Ovary (tissue), 9 donors: ENCODE measurements around the gene VDAC2. TPM values are rescaled to one million over a fixed set of nuclear protein-coding genes. Genes with fewer than 3 reads are reported as not detected.

Experiments
- DNase-seq, 5 donors: peaks; one replicate each; pipeline ENCODE4 v3.0.0-alpha.2; 2019 to 2020
- H3K27ac ChIP-seq, 2 donors: fragments of 200-600 bp; one replicate each; pipeline versions ENCODE4 v1.5.1 to v1.8.0; 2019 to 2022
- H3K27me3 ChIP-seq: fragments of 200-600 bp; one replicate; pipeline ENCODE4 v1.8.0; 2022
- H3K36me3 ChIP-seq: fragments of 200-600 bp; sonication (generic); one replicate; pipeline ENCODE4 v1.5.1; 2019
- H3K4me1 ChIP-seq: one replicate; pipeline ENCODE4 v1.8.1; 2013; ENCODE audit warnings: mild to moderate bottlenecking, moderate library complexity; ENCODE audit not compliant: insufficient read depth
- H3K4me3 ChIP-seq: fragments of 200-600 bp; sonication (generic); one replicate; pipeline ENCODE4 v1.5.1; 2017
- H3K9me3 ChIP-seq, 2 donors: fragments of 200-600 bp in 1 of 2; sonication (generic) in 1 of 2; one replicate each; pipeline versions ENCODE4 v1.5.1 to v1.8.1; 2013 to 2019; ENCODE audit warnings: mild to moderate bottlenecking in 1 of 2, moderate library complexity in 1 of 2
- CTCF ChIP-seq, 3 donors: fragments of 450-650 bp in 2 of 3; fragments of 200-600 bp in 1 of 3; IDR thresholded peaks; one replicate each; pipeline versions ENCODE4 v1.5.1 to v1.8.0; 2016 to 2022; ENCODE audit warnings: antibody characterized with exemption in 3 of 3, mild to moderate bottlenecking in 1 of 3
- EP300 ChIP-seq: sonication (generic); formaldehyde crosslinking; IDR thresholded peaks from one replicate; pipeline ENCODE4 v1.6.1; 2017; ENCODE audit warnings: antibody characterized with exemption
- POLR2A ChIP-seq: fragments of 450-650 bp; IDR thresholded peaks from one replicate; pipeline ENCODE4 v1.6.1; 2017; ENCODE audit warnings: antibody characterized with exemption, mild to moderate bottlenecking, moderate library complexity
- WGBS, 3 donors: extraction: QIAGEN DNeasy Blood & Tissue Kit in 1 of 3; methylation state at CpG; one replicate each; pipeline versions ENCODE4 v1.1.5 to v1.1.7; 2013 to 2017; 5-methylcytosine and 5-hydroxymethylcytosine counted together
- intact Hi-C, 4 donors: fragments of 100-400 bp; cut with DNase I; formaldehyde crosslinking; loops; one replicate each; pipeline versions ENCODE4 v1.11.0 to v1.15.1; 2022 to 2023
- polyA plus RNA-seq, 2 donors: library from polyadenylated mRNA; stranded (reverse); fragments of 200-250 nt in 1 of 2; fragments of 350-450 nt in 1 of 2; fragmentation: Illumina TruSeq in 1 of 2; extraction: RNeasy Lipid Tissue Mini Kit (QIAGEN cat#74804) in 1 of 2; gene quantifications; one replicate each; pipeline ENCODE4 v1.2.3, GENCODE V29; 2013 to 2014
- total RNA-seq, 7 donors: library from RNA; depleted of rRNA in 2 of 7; stranded (reverse); fragments of >200 nt in 2 of 7; fragmentation: NEBNext Ultra II Directional in 3 of 7; extraction: Animal tissue kit (Norgen Biotek cat#: 25700) in 3 of 7; gene quantifications; one replicate each; pipeline versions ENCODE4 v1.1.0 to v1.2.4, GENCODE V29; 2016 to 2023
- donor health status: DM: no; HTN: no; CAD: no; lungs with moderate emphysema.
- donor health status: DM: no; HTN: no; CAD: no.
- donor health status: Bipolar disorder and iron deficiency.
- donor health status: DM: yes; HTN: yes; CAD: no.
- donor health status: DM: no; HTN: no; CAD: no.
- donor health status: DM: yes; HTN: yes; CAD: no.

VDAC2 gene
- total and polyA plus RNA-seq, 9 donors, result 106 to 252 (median 141) TPM

GRCh38 chr10:75245354-75246250 lies 35.0 kb downstream of the VDAC2 start:
- WGBS, 3 donors, result 75 to 81% (median 80%) methylated on average over 10 of the region's 10 CpGs
- TF ChIP-seq POLR2A (no peak), EP300 (no peak), CTCF (IDR thresholded peaks at IDR 0.05) (no peak)
- no peak overlapping the region for H3K27ac ChIP-seq
- H3K36me3 ChIP-seq, result no peaks in the 10 kb centered on the region
- no peak overlapping the region for H3K4me3 ChIP-seq
- no peaks in the 10 kb centered on the region for H3K4me1 ChIP-seq
- no peaks in the 10 kb centered on the region for H3K27me3 ChIP-seq
- intact Hi-C loops, result loop anchor here in 1 of 4 donors (10.0 kb wide), 1 partner anchor 511 kb away; no protein-coding TSS in a partner anchor
- DNase-seq, result no peak
- no peaks in the 10 kb centered on the region for H3K9me3 ChIP-seq

GRCh38 chr10:75246506-75246905 lies 35.9 kb downstream of the VDAC2 start:
- no peaks in the 10 kb centered on the region for H3K9me3 ChIP-seq
- DNase-seq, result no peak
- H3K36me3 ChIP-seq, result no peaks in the 10 kb centered on the region
- 83 to 88% (median 88%) methylated on average over 6 of the region's 6 CpGs for WGBS, 3 donors
- no peak overlapping the region for H3K4me3 ChIP-seq
- intact Hi-C loops, result loop anchor here in 1 of 4 donors (10.0 kb wide), 1 partner anchor 512 kb away; no protein-coding TSS in a partner anchor
- TF ChIP-seq CTCF (IDR thresholded peaks at IDR 0.05), result no peak
- TF ChIP-seq POLR2A, result no peak
- no peak for TF ChIP-seq EP300
- H3K4me1 ChIP-seq, result no peaks in the 10 kb centered on the region
- no peaks in the 10 kb centered on the region for H3K27me3 ChIP-seq
- no peak overlapping the region for H3K27ac ChIP-seq

- no peaks in the 10 kb centered on the region for H3K27me3 ChIP-seq
- intact Hi-C loops, result loop anchor here in 1 of 4 donors (10.0 kb wide), 1 partner anchor 513 kb away; no protein-coding TSS in a partner anchor
- WGBS, 3 donors, result 85 to 96% (median 87%) methylated on average over 5 of the region's 5 CpGs
Measured at GRCh38 chr10:75247797-75248196, 37.2 kb downstream of the VDAC2 start.

GRCh38 chr10:75250934-75251333 lies 40.3 kb downstream of the VDAC2 start:
- Histone ChIP-seq H3K27me3 (no peaks in the 10 kb centered on the region), H3K4me3 (no peak overlapping the region), H3K27ac (no peak overlapping the region), H3K4me1 (no peaks in the 10 kb centered on the region), H3K9me3 (no peaks in the 10 kb centered on the region), H3K36me3 (no peaks in the 10 kb centered on the region)
- intact Hi-C loops, result no loop called here
- no peak for TF ChIP-seq POLR2A
- TF ChIP-seq CTCF (IDR thresholded peaks at IDR 0.05), result no peak
- no peak for TF ChIP-seq EP300
- WGBS, 3 donors, result 78 to 89% (median 86%) methylated on average over 3 of the region's 3 CpGs
- DNase-seq, result no peak

More at GRCh38 chr10:75247797-75248196, 37.2 kb downstream of the VDAC2 start:
- H3K27ac ChIP-seq, result no peak overlapping the region
- no peak for DNase-seq
- no peak for TF ChIP-seq CTCF (IDR thresholded peaks at IDR 0.05)
- no peak for TF ChIP-seq EP300
- TF ChIP-seq POLR2A, result no peak
- H3K36me3 ChIP-seq, result no peaks in the 10 kb centered on the region
- H3K4me3 ChIP-seq, result no peak overlapping the region
- no peaks in the 10 kb centered on the region for H3K9me3 ChIP-seq
- H3K4me1 ChIP-seq, result no peaks in the 10 kb centered on the region
